Left lung (tissue), 10 donors: ENCODE data around the gene STAT3. TPM values are rescaled to one million over a fixed set of nuclear protein-coding genes. Genes with fewer than 3 reads are reported as not detected.
"Not testable (repeated sequence)": the region's sequence is repeated elsewhere in the genome, so short reads cannot be mapped to it uniquely, and the experiment has no call there.

Experiments
- ATAC-seq: fragments of 200-7000 bp; cut with Tn5 transposase; one replicate; pipeline ENCODE4 v1.9.1; 2020; ENCODE audit warnings: moderate library complexity
- DNase-seq, 4 donors: peaks; one replicate each; pipeline ENCODE4 v3.0.0-alpha.2; 2013 to 2020
- H3K27ac ChIP-seq, 2 donors: fragments of 200-600 bp; sonication (generic) in 1 of 2; one replicate each; pipeline versions ENCODE4 v1.5.0 to v1.8.0; 2020 to 2021
- H3K27me3 ChIP-seq, 2 donors: fragments of 200-600 bp; sonication (generic) in 1 of 2; one replicate each; pipeline versions ENCODE4 v1.5.0 to v1.8.0; 2020 to 2021
- H3K36me3 ChIP-seq, 2 donors: fragments of 200-600 bp; sonication (generic) in 1 of 2; one replicate each; pipeline versions ENCODE4 v1.5.0 to v1.8.0; 2020 to 2021
- H3K4me1 ChIP-seq, 2 donors: fragments of 200-600 bp; one replicate each; pipeline ENCODE4 v1.8.0; 2021
- H3K4me3 ChIP-seq, 2 donors: fragments of 200-600 bp; sonication (generic) in 1 of 2; one replicate each; pipeline versions ENCODE4 v1.5.0 to v1.8.0; 2020 to 2021; ENCODE audit warnings: mild to moderate bottlenecking in 1 of 2
- H3K9me3 ChIP-seq, 2 donors: fragments of 200-600 bp; sonication (generic) in 1 of 2; one replicate each; pipeline versions ENCODE4 v1.5.0 to v1.8.0; 2020 to 2021
- CTCF ChIP-seq, 2 donors: fragments of 200-600 bp; sonication (generic) in 1 of 2; IDR thresholded peaks; one replicate each; pipeline versions ENCODE4 v1.5.0 to v1.8.0; 2021; ENCODE audit warnings: antibody characterized with exemption in 2 of 2
- intact Hi-C, 2 donors: fragments of 100-400 bp; cut with DNase I; formaldehyde crosslinking; loops; one replicate each; pipeline versions ENCODE4 v1.11.2 to v1.14.2; 2022
- polyA plus RNA-seq, 6 donors: library from polyadenylated mRNA; unstranded; fragments of 120-200 nt; gene quantifications; one replicate each; pipeline ENCODE4 v1.2.1, GENCODE V29; 2013; ENCODE audit not compliant: insufficient read length in 6 of 6
- total RNA-seq, 2 donors: library from RNA; stranded (reverse); fragmentation: NEBNext Ultra II Directional; extraction: Animal tissue kit (Norgen Biotek cat#: 25700); gene quantifications; one replicate each; pipeline ENCODE4 v1.2.1, GENCODE V29; 2021
- donor health status: DM: no; HTN: yes; CAD: no.
- donor health status: DM: no; HTN: no; CAD: no.

Gene STAT3
- total and polyA plus RNA-seq, 8 donors = 75.0 to 271 (median 80.5) TPM

DNA sequence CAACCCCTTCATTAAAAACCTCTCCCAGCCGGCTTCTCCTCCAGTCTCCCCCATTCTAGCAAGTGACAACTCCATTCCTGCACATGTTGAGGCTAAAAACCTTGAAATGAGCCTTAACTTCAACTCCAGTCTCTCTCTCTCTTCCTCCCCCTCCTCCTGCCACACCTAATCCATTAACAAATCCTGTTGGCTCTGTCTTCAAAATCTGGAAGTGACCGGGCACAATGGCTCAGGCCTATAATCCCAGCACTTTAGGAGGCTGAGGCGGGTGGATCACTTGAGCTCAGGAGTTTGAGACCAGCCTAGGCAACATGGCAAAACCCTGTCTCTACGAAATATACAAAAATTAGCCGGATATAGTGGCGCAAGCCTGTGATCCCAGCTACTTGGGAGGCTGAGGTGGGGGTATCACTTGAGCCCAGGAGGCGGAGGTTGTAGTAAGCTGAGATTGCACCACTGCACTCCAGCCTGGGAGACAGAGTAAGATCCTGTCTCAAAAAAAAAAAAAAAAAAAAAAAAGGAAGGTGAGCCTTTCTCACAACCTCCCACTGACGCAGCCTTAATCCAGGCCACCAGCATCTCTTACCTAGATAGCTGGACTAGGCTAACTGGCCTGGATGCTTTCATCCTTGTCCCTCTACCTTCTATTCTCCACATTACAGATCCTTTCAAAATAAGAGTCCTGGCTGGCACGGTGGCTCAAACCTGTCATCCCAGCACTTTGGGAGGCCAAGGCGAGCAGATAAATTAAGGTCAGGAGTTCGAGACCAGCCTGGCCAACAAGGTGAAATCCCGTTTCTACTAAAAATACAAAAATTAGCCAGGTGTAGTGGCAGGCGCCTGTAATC is 21.8 kb downstream of the STAT3 start:
- peaks cover 0 to 27% of the 10 kb centered on the region in 2 donors for H3K36me3 ChIP-seq
- DNase-seq (peak in 1 of 4 donors; percentile 44), ATAC-seq (peak; percentile 17)
- H3K9me3 ChIP-seq, intact Hi-C loops, H3K27me3 ChIP-seq: not testable (repeated sequence)
- H3K27ac ChIP-seq = peak overlapping the region; percentile 73 to 78
- H3K4me1 ChIP-seq = peaks cover 36 to 96% of the 10 kb centered on the region in 2 donors
- H3K4me3 ChIP-seq = peak overlapping the region in 1 of 2 donors; percentile 11

- Histone ChIP-seq H3K27me3 (no peaks in the 10 kb centered on the region), H3K36me3 (peaks cover 0 to 14% of the 10 kb centered on the region in 2 donors), H3K27ac (peak overlapping the region in 1 of 2 donors; percentile 13), H3K4me1 (peaks cover 36 to 98% of the 10 kb centered on the region in 2 donors), H3K9me3 (no peaks in the 10 kb centered on the region), H3K4me3 (no peak overlapping the region)
- intact Hi-C loops = no loop called here
- ATAC-seq = no peak
- TF ChIP-seq CTCF (IDR thresholded peaks at IDR 0.05) = no peak
- no peak for DNase-seq
Measured at GRCh38 chr17:42365136-42365535, 23.1 kb downstream of the STAT3 start.

GRCh38 chr17:42363767-42364585 is 24.3 kb downstream of the STAT3 start:
- Histone ChIP-seq H3K4me1 (peaks cover 40 to 95% of the 10 kb centered on the region in 2 donors), H3K27me3 (no peaks in the 10 kb centered on the region), H3K9me3 (no peaks in the 10 kb centered on the region), H3K27ac (peak overlapping the region in 1 of 2 donors; percentile 14), H3K36me3 (peaks cover 0 to 10% of the 10 kb centered on the region in 2 donors), H3K4me3 (no peak overlapping the region)
- intact Hi-C loops = no loop called here
- no peak for ATAC-seq
- TF ChIP-seq CTCF (IDR thresholded peaks at IDR 0.05) = no peak
- DNase-seq = no peak

- Histone ChIP-seq H3K4me1 (peaks cover 43 to 96% of the 10 kb centered on the region in 2 donors), H3K27ac (peak overlapping the region; percentile 16 to 51), H3K27me3 (no peaks in the 10 kb centered on the region), H3K4me3 (no peak overlapping the region), H3K9me3 (no peaks in the 10 kb centered on the region), H3K36me3 (peaks cover 0 to 10% of the 10 kb centered on the region in 2 donors)
- TF ChIP-seq CTCF (IDR thresholded peaks at IDR 0.05) = no peak
- no peak for ATAC-seq
- intact Hi-C loops = no loop called here
- DNase-seq = no peak
Measured at GRCh38 chr17:42363231-42363630, 25.0 kb downstream of the STAT3 start.

GRCh38 chr17:42362245-42362961 is 25.8 kb downstream of the STAT3 start:
- no peak for TF ChIP-seq CTCF (IDR thresholded peaks at IDR 0.05)
- H3K4me3 ChIP-seq = no peak overlapping the region
- intact Hi-C loops = no loop called here
- peak overlapping the region; percentile 16 to 51 for H3K27ac ChIP-seq
- ATAC-seq = peak; percentile 75
- H3K36me3 ChIP-seq = peaks cover 0 to 10% of the 10 kb centered on the region in 2 donors
- peaks cover 46 to 94% of the 10 kb centered on the region in 2 donors for H3K4me1 ChIP-seq
- peak in 1 of 4 donors; percentile 58 for DNase-seq
- H3K27me3 ChIP-seq = no peaks in the 10 kb centered on the region
- H3K9me3 ChIP-seq = no peaks in the 10 kb centered on the region
